HEK293T (cell line): ENCODE results near the gene FLNB.

Experiments used
- ARNT ChIP-seq: fragments of 450-650 bp; IDR thresholded peaks from 2 replicates; pipeline ENCODE4 v1.6.1; 2017; ENCODE audit warnings: mild to moderate bottlenecking
- BHLHE40 ChIP-seq: fragments of 450-650 bp; IDR thresholded peaks from 2 replicates; pipeline ENCODE4 v1.6.1; 2016; ENCODE audit warnings: mild to moderate bottlenecking, moderate library complexity, borderline replicate concordance
- ELF4 ChIP-seq: fragments of 450-650 bp; IDR thresholded peaks from 2 replicates; pipeline ENCODE4 v1.6.1; 2017; ENCODE audit warnings: antibody characterized with exemption
- FOXK2 ChIP-seq: fragments of 450-650 bp; IDR thresholded peaks from 2 replicates; pipeline ENCODE4 v1.6.1; 2016; ENCODE audit warnings: mild to moderate bottlenecking
- FOXM1 ChIP-seq: fragments of 450-650 bp; IDR thresholded peaks from 2 replicates; pipeline ENCODE4 v1.6.1; 2017; ENCODE audit warnings: mild to moderate bottlenecking, borderline replicate concordance
- LEF1 ChIP-seq: fragments of 450-650 bp; IDR thresholded peaks from 2 replicates; pipeline ENCODE4 v1.6.1; 2017; ENCODE audit warnings: mild to moderate bottlenecking, borderline replicate concordance
- NFRKB ChIP-seq: fragments of 450-650 bp; IDR thresholded peaks from 2 replicates; pipeline ENCODE4 v1.6.1; 2016; ENCODE audit warnings: mild to moderate bottlenecking, moderate library complexity
- PKNOX1 ChIP-seq: fragments of 450-650 bp; IDR thresholded peaks from 2 replicates; pipeline ENCODE4 v1.6.1; 2016
- SP1 ChIP-seq: fragments of 450-650 bp; IDR thresholded peaks from 2 replicates; pipeline ENCODE4 v1.6.1; 2017
- TARDBP ChIP-seq: fragments of 450-650 bp; IDR thresholded peaks from 2 replicates; pipeline ENCODE4 v1.6.1; 2016

DNA sequence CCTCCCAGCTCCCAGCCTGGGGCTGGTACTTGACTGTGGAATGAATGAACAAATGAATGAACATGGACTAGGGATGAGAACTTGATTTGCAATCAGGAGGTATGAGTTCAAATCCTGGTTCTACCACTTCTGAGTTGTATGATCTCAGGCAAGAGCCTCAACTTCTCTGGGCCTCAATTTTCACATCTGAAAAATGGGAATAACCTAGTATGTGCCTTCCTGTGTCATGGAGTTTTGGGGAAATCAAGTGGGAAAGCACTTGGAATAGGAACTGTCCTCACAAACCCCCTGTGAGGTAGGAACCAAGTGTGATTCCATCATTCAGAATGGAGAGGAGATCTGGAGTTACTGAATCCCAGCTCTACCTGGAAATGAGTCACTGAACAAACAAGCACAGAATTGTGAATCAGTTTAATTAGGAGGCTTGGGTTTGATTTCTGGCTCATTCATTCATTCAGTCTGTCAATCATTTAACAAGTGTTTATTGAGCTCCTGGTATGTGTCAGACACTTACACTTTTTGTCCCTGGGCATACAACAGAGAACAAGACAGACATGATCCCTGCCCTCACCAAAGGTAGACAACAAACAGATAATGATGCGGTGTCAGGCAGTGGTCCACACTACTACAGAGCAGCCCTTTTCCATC is 172.8 kb downstream of the FLNB start:
- TF ChIP-seq LEF1 (no peak), ELF4 (no peak), FOXK2 (no peak), BHLHE40 (no peak), PKNOX1 (no peak; the same call in 1 of the 2 replicates), TARDBP (no peak), NFRKB (no peak), SP1 (no peak), ARNT (no peak), FOXM1 (no peak)
